ENCODE data around the gene JAML. TPM values are rescaled to one million over a fixed set of nuclear protein-coding genes. Genes with fewer than 3 reads are reported as not detected.

The JAML gene
- total RNA-seq, 2 donors from 2014 or later = 2.3 to 8.5 TPM

DNA sequence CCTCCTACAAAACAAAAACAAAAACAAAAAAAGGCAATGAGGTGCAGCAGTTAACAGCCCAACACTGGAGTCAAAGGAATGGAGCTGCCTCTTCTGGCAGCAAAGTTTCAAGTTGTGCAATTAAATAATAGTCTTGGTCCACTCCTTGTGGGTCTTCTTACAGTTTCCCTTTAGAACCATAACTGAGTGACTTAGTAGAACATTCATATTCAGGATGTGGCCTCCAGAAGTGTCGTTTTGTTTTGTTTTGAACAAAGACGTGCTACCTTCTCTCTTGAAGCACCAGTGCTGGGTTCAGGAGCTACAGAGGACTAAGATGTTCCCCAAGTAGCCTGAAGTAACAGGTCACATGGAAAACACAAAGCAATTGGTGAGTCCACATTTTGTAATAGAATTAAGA, 2.0 kb upstream of the JAML start:
- TF ChIP-seq POLR2A (IDR thresholded peaks at IDR 0.05) (no peak), POLR2AphosphoS5 (IDR thresholded peaks at IDR 0.05) (no peak)
- TF ChIP-seq, protein P1, sequence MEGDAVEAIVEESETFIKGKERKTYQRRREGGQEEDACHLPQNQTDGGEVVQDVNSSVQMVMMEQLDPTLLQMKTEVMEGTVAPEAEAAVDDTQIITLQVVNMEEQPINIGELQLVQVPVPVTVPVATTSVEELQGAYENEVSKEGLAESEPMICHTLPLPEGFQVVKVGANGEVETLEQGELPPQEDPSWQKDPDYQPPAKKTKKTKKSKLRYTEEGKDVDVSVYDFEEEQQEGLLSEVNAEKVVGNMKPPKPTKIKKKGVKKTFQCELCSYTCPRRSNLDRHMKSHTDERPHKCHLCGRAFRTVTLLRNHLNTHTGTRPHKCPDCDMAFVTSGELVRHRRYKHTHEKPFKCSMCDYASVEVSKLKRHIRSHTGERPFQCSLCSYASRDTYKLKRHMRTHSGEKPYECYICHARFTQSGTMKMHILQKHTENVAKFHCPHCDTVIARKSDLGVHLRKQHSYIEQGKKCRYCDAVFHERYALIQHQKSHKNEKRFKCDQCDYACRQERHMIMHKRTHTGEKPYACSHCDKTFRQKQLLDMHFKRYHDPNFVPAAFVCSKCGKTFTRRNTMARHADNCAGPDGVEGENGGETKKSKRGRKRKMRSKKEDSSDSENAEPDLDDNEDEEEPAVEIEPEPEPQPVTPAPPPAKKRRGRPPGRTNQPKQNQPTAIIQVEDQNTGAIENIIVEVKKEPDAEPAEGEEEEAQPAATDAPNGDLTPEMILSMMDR (IDR thresholded peaks at IDR 0.05) = no peak
- H3K36me3 ChIP-seq = no peaks in the 10 kb centered on the region
- H3K9me3 ChIP-seq = no peaks in the 10 kb centered on the region
- H3K4me3 ChIP-seq = no peak overlapping the region
- H3K4me1 ChIP-seq (replicated peaks) = no peaks in the 10 kb centered on the region
- no peak overlapping the region for H3K27ac ChIP-seq
- intact Hi-C loops (cut with DNase I) = no loop called here
- H3K27me3 ChIP-seq (replicated peaks; ENCODE audit: insufficient read depth) = no peaks in the 10 kb centered on the region
- 74% methylated on average over 2 of the region's 2 CpGs for WGBS
- DNase-seq (ENCODE audit: low spot score) = no peak

DNA sequence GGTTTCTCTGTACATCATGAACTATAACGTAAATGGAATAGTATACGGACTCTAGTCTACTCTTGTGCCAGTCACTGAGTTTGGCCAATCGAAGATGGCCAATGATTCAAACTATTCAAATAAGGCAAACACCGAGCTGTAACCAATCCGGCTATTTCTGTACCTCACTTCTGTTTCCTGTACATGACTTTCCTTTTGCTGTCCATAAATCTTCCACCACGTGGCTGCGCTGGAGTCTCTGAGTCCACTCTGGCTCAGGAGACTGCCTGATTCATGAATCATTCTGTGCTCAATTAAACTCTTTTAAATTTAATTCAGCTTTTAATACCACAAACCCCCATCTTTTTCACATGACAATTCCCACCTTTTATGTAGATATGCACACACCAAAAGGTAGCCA, 1.5 kb upstream of the JAML start:
- 60% methylated on average over 7 of the region's 7 CpGs for WGBS

DNA sequence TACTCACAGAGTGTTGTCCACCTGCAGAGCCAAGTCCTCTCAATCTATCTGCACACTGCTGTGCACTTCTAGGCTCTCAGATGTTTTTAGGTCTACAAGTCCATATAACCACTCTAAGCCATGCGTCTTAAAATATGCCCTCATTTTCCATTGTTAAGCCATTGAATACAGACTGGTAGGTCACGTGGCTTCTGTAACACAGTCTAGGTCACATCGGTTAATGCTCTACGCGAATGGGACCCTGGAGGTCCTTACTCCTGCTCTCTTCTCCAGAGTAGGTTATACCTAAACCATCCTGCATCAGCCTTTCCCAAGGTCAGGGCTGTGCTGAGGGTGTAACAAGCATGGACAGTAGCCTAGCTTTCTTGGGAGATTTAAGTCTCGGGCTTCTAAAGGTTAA, 819 bp downstream of the JAML start:
- Histone ChIP-seq H3K4me3 (no peak overlapping the region), H3K27ac (no peak overlapping the region), H3K27me3 (replicated peaks; ENCODE audit: insufficient read depth) (no peaks in the 10 kb centered on the region), H3K36me3 (no peaks in the 10 kb centered on the region), H3K4me1 (replicated peaks) (no peaks in the 10 kb centered on the region), H3K9me3 (no peaks in the 10 kb centered on the region)
- WGBS = 87% methylated on average over 6 of the region's 6 CpGs
- TF ChIP-seq POLR2A (IDR thresholded peaks at IDR 0.05) (no peak), POLR2AphosphoS5 (IDR thresholded peaks at IDR 0.05) (no peak)
- TF ChIP-seq, protein P1 (IDR thresholded peaks at IDR 0.05) = no peak
- intact Hi-C loops (cut with DNase I) = no loop called here
- DNase-seq (ENCODE audit: low spot score) = no peak

More for the DNA sequence above, 1.5 kb upstream of the JAML start:
- Histone ChIP-seq H3K27ac (no peak overlapping the region), H3K36me3 (no peaks in the 10 kb centered on the region), H3K27me3 (replicated peaks; ENCODE audit: insufficient read depth) (no peaks in the 10 kb centered on the region), H3K9me3 (no peaks in the 10 kb centered on the region), H3K4me1 (replicated peaks) (no peaks in the 10 kb centered on the region), H3K4me3 (no peak overlapping the region)
- intact Hi-C loops (cut with DNase I) = no loop called here
- TF ChIP-seq, protein P1 (IDR thresholded peaks at IDR 0.05) = peak in 1 of 4 experiments; percentile 13
- no peak for TF ChIP-seq POLR2AphosphoS5 (IDR thresholded peaks at IDR 0.05)
- no peak for TF ChIP-seq POLR2A (IDR thresholded peaks at IDR 0.05)
- no peak for DNase-seq (ENCODE audit: low spot score)

DNA sequence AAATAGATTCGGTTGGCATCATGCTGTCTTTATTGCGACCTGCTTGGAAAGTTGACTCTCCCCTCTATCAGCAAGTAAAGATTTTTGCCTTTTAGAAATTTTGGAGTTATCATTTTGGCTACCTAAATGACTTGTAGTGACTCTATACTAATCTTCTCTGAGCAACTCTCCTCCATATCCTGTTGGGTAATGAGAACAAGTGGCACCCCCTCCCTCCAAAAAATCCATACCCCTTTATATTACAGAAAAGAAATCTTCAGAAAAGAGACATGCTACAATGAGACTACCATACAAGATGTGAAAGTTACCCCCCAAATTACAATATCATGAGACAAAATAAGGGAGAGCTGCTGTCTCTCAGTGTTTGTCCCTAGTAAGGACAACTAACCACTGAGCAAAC, 1.2 kb downstream of the JAML start:
- no peaks in the 10 kb centered on the region for H3K4me1 ChIP-seq (replicated peaks)
- H3K27ac ChIP-seq = no peak overlapping the region
- TF ChIP-seq, protein P1 (IDR thresholded peaks at IDR 0.05) = no peak
- TF ChIP-seq POLR2AphosphoS5 (IDR thresholded peaks at IDR 0.05) = no peak
- TF ChIP-seq POLR2A (IDR thresholded peaks at IDR 0.05) = no peak
- H3K27me3 ChIP-seq (replicated peaks; ENCODE audit: insufficient read depth) = no peaks in the 10 kb centered on the region
- no peak overlapping the region for H3K4me3 ChIP-seq
- H3K36me3 ChIP-seq = no peaks in the 10 kb centered on the region
- 82% methylated on average over 2 of the region's 2 CpGs for WGBS
- DNase-seq (ENCODE audit: low spot score) = no peak
- H3K9me3 ChIP-seq = no peaks in the 10 kb centered on the region
- intact Hi-C loops (cut with DNase I) = no loop called here

- WGBS = 53% methylated on average over 4 of the region's 4 CpGs
- intact Hi-C loops (cut with DNase I) = no loop called here
Measured at GRCh38 chr11:118222437-118222836, 2.4 kb downstream of the JAML start.

More at GRCh38 chr11:118222437-118222836, 2.4 kb downstream of the JAML start:
- no peaks in the 10 kb centered on the region for H3K4me1 ChIP-seq (replicated peaks)
- H3K27ac ChIP-seq = no peak overlapping the region
- H3K4me3 ChIP-seq = no peak overlapping the region
- no peaks in the 10 kb centered on the region for H3K9me3 ChIP-seq
- DNase-seq (ENCODE audit: low spot score) = no peak
- H3K27me3 ChIP-seq (replicated peaks; ENCODE audit: insufficient read depth) = no peaks in the 10 kb centered on the region
- H3K36me3 ChIP-seq = no peaks in the 10 kb centered on the region
- TF ChIP-seq, protein P1 (IDR thresholded peaks at IDR 0.05) = no peak
- no peak for TF ChIP-seq POLR2AphosphoS5 (IDR thresholded peaks at IDR 0.05)
- no peak for TF ChIP-seq POLR2A (IDR thresholded peaks at IDR 0.05)
